ENCODE data around the gene SMG1.

DNA sequence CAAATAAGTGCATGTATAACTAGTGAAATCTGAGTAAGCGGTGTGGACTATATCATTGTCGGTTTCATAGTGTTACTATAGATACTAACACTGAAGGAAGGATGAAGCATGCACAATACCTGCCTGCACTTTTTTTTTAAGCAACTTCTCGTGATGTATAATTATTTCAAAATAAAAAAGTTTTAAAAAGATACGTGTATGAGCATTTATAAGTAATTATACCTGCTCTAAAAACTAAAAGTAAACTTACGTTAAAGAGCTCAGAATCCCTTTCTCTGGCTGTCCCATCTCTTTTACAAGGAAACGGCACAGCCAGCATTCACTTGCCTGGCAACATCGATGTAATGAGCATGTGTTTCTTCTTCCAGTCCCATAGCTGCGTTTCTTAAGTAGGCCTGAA lies 93.6 kb downstream of the SMG1 start:
- TF ChIP-seq, protein P1, sequence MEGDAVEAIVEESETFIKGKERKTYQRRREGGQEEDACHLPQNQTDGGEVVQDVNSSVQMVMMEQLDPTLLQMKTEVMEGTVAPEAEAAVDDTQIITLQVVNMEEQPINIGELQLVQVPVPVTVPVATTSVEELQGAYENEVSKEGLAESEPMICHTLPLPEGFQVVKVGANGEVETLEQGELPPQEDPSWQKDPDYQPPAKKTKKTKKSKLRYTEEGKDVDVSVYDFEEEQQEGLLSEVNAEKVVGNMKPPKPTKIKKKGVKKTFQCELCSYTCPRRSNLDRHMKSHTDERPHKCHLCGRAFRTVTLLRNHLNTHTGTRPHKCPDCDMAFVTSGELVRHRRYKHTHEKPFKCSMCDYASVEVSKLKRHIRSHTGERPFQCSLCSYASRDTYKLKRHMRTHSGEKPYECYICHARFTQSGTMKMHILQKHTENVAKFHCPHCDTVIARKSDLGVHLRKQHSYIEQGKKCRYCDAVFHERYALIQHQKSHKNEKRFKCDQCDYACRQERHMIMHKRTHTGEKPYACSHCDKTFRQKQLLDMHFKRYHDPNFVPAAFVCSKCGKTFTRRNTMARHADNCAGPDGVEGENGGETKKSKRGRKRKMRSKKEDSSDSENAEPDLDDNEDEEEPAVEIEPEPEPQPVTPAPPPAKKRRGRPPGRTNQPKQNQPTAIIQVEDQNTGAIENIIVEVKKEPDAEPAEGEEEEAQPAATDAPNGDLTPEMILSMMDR (IDR thresholded peaks at IDR 0.05; ENCODE audit: low read depth, low read length, poor library complexity, severe bottlenecking), result no peak
- TF ChIP-seq EZH2phosphoT487 (IDR thresholded peaks at IDR 0.05; ENCODE audit: borderline replicate concordance, low read length), result no peak

Measured in DOHH2 (cell line).